COR-L47 (cell line): ENCODE results near the gene WDR90.
A peak's percentile ranks its signal among the peaks of the same experiment; 100 is the strongest.

Experiments
- DNase-seq: peaks from one replicate; lab custom pipeline; 2025; lab: John Stamatoyannopoulos, UW

Gene WDR90

GRCh38 chr16:676913-677312, 27.7 kb downstream of the WDR90 start:
- peak; percentile 86 for DNase-seq

- peak; percentile 64 for DNase-seq
These were observed 28.4 kb downstream of the WDR90 start for GRCh38 chr16:677316-678190.

- no peak for DNase-seq
These were observed 29.2 kb downstream of the WDR90 start for GRCh38 chr16:678209-678857.

GRCh38 chr16:678858-679813, 30.0 kb downstream of the WDR90 start:
- DNase-seq: no peak

GRCh38 chr16:679814-680624, 30.9 kb downstream of the WDR90 start, which contains the start of gene STUB1:
TSS of gene STUB1 (plus strand) at chr16:680410. CDS start at chr16:680526, 116 bp downstream.
- DNase-seq: peak; percentile 68

- no peak for DNase-seq
These were observed 31.4 kb downstream of the WDR90 start for GRCh38 chr16:680625-680945.

- DNase-seq: no peak
These were observed 32.0 kb downstream of the WDR90 start for GRCh38 chr16:680967-681745.

- no peak for DNase-seq
These were observed 32.7 kb downstream of the WDR90 start for GRCh38 chr16:681746-682427.

GRCh38 chr16:682493-683395, 33.6 kb downstream of the WDR90 start:
- DNase-seq: no peak

GRCh38 chr16:683396-684070, 34.4 kb downstream of the WDR90 start:
- no peak for DNase-seq

- DNase-seq: peak; percentile 98
These were observed 35.1 kb downstream of the WDR90 start, which contains the start of gene JMJD8 for GRCh38 chr16:684071-684794. TSS of gene JMJD8 (minus strand) at chr16:684334. CDS start at chr16:684319, 15 bp downstream.

GRCh38 chr16:684961-685696, 36.0 kb downstream of the WDR90 start:
- peak; percentile 96 for DNase-seq

- DNase-seq: peak; percentile 72
These were observed 36.8 kb downstream of the WDR90 start for GRCh38 chr16:685967-686366.

GRCh38 chr16:686459-687260, 37.5 kb downstream of the WDR90 start:
- DNase-seq: no peak

GRCh38 chr16:687499-687898, 38.3 kb downstream of the WDR90 start:
- DNase-seq: no peak
